Measurements from ENCODE around the gene SNX21.
"Not testable (repeated sequence)": the region's sequence is repeated elsewhere in the genome, so short reads cannot be mapped to it uniquely, and the experiment has no call there.

Gene SNX21, protein sequence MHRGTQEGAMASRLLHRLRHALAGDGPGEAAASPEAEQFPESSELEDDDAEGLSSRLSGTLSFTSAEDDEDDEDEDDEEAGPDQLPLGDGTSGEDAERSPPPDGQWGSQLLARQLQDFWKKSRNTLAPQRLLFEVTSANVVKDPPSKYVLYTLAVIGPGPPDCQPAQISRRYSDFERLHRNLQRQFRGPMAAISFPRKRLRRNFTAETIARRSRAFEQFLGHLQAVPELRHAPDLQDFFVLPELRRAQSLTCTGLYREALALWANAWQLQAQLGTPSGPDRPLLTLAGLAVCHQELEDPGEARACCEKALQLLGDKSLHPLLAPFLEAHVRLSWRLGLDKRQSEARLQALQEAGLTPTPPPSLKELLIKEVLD

DNA sequence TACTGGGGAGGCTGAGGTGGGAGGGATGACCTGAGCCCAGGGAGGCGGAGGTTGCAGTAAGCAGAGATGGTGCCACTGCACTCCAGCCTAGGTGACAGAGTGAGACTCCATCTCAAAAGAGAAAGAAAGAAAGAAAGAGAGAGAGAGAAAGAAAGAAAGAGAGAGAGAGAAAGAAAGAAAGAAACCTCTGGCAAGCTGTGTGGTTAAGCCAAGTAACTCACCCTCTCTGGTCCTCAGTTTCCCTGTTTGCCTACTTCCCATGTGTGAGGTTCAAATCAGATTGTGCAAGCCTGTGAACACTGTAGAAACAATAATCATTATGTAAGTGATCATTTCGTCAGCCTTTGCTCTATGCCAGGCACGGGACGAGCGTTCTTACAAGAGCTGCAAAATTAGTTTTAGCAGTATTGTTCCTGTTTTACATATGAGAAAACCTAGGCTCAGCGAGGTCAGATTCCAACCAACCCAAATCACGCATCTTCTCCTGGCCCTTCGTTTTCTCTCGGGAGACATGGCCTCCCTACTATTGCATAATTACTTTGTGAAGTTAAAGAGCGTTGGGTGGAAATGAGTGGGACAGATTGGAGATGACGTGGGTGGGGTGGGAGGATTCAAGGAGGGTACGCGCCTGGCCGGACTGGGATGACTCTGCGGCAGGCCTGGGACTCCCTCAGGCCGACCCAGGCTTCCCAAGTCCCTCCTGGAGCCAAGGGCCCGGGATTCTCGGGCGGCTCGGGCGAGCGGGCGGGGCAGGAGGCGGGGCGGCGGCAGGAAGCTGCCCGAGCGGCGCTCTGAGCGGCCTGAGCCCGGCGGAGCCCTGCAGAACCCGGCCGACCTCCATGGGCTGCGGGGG lies at the start of gene SNX21:
TSS of gene SNX21 (plus strand) at position 770 of the 853 bp plus-strand sequence. CDS start 121 bp downstream, outside the sequence.
- no peak for DNase-seq

DNA sequence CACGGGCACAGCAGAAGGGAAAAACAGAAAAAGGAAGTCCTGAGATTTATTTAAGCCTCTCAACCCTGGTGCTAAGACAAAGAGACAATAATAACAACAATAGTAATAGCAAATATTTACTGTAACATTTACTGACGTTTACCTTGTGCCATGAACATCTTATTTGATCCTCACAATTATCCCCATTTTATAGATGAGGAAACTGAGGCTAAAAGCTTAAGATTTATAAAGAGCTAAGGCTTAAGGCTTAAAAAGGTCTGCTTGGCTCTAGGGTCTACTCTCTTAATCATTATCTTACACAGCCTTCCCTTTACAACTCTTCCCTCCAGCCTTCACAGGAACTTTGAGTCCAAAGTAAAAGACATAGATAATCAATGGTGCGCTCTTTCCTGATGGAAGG lies 45.2 kb upstream of the SNX21 start:
- no peak for DNase-seq

DNA sequence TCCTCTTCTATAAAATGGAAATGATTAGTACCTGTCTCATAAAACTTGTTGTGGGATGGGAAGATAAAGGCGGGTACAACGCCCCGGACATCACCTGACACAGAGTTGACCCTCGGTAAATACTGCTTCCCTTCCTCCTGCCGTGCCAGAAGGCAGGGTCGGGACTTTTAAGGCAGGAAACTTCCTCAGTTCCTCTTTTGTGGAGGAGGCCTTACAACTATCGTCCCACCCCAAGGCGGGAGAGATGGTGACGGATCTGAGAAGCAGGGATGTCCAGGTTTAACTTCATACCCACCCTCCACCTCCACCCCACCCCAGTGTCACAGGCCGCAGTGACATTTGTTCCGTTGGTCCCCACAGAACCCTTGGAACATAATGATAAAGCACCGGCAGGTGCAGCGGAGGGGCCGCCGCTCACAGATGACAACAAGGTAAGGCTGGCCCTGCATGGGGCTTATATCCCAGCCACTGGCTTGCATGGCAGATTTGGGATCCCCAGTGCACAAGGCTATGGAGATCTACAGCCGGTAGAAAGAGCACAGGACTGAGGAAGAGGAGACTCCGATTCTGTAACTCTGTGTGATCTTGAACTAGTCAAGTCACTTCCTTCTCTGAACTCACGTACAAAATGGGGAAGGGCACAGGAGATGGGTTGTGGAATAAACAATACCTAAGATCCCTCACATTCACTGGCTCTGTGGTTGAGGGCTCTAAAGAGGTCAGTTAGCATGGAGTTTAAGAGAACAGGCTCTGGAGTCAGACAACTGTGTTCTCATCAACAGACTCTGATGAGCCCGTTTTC lies 41.1 kb upstream of the SNX21 start:
- DNase-seq = no peak

DNA sequence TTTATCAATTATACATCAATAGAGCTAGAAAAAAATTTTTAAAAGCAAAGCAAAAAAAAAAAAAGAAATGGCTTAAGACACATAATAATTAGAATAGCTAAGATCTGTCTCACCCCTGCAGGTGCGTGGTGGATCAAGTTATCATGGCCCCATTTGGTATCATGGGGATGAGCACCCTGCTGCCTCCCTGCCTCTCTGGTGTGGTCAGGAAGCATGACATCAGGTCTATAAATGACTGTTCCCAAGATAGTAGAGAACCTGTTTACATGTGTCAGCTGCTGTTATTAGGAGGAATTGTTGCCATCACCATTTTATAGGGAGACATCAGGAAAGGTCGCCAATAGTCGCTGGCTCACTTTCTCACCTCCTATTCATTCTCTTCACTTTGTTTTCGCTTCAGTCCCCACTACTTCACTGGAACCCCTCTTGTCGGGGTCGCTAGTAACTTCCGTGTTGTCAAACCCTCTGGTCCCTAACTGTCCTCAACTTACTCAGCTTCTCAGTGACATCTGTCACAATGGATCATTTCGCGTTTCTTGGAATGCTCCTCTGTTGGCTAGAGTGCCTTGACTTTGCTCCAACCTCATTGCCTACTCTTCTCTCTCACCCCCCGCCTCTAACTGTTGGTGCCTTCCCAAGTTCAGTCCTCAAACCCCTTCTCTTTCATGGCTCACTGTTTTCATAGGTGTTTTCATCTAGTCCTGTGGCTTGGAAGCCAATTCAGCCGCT lies 37.1 kb upstream of the SNX21 start:
- no peak for DNase-seq

DNA sequence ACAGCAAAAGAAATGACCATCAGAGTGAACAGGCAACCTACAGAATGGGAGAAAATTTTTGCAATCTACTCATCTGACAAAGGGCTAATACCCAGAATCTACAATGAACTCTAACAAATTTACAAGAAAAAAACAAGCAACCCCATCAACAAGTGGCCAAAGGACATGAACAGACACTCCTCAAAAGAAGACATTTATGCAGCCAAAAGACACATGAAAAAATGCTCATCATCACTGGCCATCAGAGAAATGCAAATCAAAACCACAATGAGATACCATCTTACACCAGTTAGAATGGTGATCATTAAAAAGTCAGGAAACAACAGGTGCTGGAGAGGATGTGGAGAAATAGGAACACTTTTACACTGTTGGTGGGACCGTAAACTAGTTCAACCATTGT lies 36.1 kb upstream of the SNX21 start:
- DNase-seq = not testable (repeated sequence)

DNA sequence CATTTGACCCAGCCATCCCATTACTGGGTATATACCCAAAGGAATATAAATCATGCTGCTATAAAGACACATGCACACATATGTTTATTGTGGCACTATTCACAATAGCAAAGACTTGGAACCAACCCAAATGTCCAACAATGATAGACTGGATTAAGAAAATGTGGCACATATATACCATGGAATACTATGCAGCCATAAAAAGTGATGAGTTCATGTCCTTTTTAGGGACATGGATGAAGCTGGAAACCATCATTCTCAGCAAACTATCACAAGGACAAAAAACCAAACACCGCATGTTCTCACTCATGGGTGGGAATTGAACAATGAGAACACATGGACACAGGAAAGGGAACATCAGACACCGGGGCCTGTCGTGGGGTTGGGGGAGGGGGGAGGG lies 35.6 kb upstream of the SNX21 start:
- DNase-seq = not testable (repeated sequence)

DNA sequence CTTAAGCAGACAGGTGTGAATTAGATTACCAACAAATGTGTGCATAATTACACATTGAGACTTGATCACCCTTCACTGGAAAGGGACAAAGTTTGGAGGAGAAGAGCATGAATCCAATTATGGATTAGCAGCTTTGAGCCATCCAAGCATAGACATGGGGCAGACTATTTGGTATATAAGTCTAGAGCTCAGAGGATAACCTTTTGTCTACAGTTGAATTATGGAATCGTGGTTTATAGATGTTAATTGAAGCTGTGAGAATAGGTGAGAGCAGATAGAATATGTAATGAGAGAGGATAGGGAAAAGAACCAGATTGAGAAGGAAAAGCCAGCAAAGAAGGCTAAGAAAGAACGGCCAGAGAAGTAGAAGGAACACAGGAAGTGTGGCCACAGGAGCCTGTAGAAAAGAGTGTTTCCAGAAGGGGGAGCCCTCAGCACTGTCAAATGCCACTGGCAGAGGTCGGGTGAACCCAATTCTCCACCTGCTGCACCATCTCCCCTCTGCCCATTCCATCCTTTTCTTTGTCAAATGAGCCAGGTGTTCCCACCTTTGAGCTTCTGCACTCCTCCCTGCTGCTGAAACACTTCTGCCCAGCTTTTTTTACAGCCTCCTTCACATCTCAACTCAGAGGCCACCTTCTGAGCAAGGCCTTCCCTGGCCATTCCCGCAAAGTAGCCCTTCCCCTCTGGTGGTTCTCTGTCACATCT lies 34.5 kb upstream of the SNX21 start:
- DNase-seq = no peak

DNA sequence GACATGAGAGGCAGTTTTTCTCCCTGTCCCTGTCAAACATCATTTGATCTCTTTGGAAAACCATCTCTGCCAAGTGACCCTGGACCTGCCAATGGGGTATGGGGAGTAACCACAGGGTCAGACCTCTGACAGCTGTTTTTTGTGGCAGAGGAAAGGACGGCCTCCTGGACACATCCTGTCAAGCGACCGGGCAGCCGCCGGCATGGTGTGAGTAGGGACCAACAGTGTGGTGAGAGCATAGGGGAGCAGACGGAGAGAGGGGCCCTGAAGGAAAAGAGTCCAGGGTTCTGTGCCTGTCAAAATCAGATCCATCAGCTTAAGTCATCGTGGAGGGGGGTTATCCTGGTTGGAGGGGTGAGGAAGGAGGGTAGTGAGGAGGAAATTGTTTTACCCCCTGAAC lies 31.7 kb upstream of the SNX21 start:
- DNase-seq = no peak

DNA sequence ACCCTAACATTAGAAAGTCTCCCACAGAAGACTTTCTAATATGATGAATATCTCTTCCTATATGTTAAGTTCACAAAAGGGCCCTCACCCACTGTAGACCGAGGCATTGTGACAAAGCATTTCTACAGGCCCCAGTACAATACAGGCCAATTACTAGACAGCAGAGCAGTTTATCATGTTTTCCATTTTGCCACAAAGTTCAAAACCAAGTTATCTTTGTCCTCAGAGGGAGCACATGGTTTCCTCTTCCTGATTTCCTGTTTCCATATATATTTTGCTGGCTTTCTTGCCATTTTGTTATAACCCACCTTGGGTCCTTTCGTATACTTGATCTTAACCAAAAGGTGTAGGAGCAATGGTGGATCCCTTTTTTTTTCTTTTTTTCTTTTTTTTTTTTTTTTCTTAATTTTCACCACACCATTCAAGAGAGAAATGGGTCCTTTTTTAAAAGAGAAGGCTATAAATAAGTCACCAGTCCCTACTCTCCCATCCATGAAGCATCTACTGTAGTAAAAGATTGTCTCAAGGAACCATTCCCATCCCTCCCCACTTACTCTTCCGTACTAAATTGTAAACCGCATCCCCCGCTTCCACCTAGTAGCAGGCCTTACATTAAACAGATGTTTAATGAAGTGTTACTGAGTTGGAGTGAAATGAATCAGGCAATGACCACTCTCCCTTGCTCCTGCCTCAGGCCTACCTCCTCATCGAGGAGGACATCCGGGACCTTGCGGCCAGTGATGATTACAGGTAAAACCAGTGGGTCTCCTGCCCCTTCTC lies 23.2 kb upstream of the SNX21 start:
- no peak for DNase-seq

DNA sequence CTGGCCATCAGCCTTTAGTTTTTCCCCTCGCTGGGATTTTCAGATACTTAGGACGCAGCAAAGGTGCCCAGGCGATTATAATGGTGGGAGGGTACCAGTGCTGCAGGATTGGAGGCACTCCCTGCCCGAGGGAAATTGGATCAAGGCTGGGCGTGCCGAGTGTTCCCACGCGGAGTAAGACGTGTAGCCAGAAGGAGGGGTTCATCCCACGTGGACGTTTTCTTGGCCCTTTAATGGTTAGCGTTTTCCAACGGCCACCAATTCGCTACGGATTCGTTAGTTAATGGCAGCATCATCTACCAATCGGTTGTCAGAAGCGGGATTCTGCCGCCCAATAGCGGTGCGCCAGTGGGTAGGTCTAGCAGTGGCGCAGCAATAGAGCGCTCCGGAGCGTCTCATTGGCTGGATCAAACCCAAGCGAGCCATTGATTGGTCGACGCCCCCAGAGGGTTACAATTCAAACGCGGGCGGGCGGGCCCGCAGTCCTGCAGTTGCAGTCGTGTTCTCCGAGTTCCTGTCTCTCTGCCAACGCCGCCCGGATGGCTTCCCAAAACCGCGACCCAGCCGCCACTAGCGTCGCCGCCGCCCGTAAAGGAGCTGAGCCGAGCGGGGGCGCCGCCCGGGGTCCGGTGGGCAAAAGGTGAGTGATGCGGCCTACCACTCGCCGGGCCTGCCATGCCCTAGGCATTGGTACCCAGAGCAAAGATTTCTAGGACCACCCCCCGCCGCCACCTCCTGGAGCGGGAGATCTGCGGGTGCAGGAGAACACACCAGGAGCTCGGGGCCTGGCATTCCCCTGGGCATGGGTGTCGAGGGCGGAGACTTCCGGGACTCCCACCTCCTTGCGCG lies 21.2 kb upstream of the SNX21 start, which contains the start of gene UBE2C:
TSS of gene UBE2C (plus strand) at position 488 of the 849 bp plus-strand sequence. CDS start at position 540, 52 bp downstream.
- peak; percentile 95 for DNase-seq

DNA sequence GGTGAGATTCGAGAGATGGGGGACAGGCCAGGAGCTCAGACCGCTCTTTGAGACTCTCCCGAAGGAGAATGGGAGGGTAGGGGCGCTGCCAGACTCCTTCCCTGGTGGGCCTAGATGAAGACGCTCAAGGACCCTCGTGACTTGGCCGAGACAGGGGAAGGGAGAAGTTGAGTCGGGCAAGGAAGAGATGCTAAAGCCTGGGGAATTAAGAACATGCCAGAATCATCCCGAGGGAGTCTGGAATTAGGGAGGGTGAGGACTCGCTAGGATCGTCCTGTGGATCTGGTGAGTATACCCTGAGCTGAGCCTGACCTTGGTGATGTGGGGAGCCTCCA lies 20.6 kb upstream of the SNX21 start:
- DNase-seq = no peak

DNA sequence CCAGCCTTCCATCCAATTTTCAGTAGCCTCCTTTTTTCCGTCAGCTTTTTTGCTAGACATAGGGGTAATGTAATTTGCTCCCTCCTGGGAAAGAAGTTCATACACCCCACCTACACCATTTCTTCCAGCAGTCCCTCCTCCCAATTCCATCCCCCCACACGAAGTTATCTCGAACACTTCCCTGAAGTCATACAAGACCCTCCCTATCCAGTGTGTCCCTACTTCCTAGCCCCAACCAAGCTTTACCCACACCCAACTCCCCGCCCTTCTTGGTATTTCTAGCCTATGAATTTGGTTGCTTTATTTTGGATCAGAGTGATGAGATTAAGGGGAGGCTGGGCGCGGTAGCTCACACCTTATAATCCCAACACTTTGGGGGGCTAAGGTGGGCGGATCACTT lies 20.1 kb upstream of the SNX21 start:
- no peak for DNase-seq

DNA sequence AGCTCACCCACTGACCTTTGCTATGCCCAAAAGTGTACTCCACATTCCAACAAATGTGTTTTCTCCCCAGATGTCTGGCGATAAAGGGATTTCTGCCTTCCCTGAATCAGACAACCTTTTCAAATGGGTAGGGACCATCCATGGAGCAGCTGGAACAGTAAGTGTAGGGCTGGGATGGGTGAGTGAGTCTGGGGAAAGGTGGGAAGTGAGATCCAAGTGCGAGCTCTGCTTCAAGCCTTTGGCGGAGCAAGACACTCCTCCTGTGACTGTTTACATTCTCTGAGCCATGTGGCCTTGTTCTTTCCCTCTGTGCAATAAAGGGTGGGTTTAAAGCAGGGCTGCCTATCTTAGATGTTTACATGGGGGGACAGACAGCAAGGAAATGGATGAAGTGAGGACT lies 19.3 kb upstream of the SNX21 start:
- no peak for DNase-seq

DNA sequence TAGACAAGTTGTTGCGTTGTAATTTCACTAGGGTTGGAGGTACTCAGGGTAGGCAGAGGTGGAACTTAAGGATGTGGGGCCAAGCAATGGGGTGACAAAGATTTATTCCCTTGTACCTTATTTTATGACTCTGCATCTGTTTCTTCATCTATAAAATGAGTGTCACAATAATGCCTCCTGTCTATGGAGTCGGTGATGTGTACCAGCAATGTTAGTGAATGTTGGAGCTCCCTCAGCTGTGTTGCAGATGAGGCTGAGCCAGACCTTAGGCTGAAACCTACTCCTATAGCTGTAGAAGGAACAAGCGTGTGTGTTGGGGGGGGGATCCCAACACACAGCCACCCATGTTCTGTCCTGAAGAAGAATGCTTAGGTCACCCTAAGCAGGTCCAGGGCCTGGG lies 16.6 kb upstream of the SNX21 start:
- DNase-seq = no peak

DNA sequence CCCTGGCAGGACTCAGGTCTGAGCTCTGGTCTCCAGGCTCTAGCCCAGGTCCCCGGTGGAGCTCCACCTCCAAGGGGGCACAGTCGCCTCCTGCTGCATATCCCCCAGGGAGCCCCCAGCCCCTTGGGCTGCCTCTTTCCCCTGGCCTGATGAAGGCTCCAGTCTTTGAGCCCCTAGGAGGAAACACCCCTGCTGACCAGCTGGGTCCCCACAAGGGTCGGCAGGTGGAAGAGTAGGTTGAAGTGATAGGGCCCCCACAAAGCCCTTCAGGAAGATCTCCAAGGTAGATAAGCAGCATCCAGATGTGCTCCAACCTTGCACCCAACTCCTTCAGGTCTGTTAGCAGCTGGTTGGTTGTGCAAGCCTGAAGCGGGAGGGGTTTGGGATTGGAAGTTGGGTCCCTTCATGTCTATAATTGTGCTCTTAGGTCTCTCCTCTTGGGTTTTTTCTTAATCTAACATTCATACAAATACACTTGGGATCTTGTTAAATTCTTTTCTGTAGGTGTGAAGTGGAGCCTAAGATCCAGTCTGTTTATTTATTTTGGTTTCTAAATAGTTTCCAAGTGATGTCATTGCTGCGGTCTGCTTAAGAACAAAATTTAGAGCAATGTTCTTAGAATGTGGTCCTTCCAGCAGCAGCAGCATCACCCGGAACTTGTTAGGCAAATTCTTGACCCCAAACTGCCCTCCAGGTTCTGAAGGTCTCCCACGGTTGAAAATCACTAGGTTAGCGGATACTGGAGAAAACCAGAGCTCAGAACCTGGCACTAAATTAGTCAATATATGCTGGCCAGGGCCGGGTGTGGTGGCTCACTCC lies 16.0 kb upstream of the SNX21 start:
- DNase-seq = no peak

DNA sequence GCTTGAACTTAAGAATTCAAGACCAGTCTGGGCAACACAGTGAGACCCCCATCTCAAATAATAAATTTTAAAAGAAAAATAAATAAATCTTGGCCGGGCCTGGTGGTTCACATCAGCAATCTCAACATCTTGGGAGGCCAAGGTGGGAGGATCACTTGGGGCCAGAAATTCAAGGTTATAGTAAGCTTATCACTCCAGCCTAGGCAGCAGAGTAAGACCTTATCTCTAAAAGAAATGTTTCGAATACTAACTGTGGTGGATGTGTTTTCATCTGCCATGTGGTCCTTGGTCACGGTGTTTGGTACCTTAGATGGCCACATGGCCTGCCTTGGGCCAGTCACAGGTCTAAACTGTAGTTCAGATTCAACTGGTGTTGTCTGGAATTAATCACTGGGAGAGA lies 15.4 kb upstream of the SNX21 start:
- DNase-seq = no peak

DNA sequence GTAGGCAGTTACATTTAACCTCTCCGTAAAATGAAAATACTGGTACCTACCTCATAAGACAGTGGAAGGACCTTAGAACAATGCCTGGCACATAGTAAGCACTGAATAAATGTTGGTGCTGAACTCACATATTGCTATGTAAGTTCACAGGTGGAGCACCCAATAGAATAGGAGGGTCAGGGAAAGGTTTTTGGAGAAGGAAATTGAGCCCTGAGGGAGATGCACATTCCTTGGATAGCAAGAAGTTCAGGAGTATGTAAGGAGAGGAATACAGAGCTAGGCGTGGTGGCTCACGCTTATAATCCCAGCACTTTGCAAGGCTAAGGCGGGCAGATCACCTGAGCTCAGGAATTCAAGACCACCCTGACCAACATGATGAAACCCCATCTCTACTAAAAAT lies 14.1 kb upstream of the SNX21 start:
- no peak for DNase-seq

DNA sequence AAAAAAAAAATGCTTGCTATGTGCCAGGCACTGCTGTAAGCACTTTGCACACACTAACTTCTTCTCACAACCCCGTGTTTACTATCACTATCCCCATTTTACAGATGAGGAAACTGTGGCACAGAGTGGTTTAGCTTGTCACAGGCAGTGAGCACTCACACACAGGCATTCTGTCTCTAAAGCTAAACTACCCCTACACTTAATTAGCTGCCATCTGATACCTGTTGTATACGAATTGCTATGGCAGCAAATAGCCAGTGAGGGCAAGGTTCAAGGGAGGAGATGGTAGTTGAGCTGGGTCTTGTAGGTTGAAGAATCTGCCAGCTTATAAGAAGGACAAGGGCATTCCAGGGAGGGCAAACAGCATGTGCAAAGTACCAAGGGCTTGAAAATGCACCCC lies 11.7 kb upstream of the SNX21 start:
- no peak for DNase-seq

DNA sequence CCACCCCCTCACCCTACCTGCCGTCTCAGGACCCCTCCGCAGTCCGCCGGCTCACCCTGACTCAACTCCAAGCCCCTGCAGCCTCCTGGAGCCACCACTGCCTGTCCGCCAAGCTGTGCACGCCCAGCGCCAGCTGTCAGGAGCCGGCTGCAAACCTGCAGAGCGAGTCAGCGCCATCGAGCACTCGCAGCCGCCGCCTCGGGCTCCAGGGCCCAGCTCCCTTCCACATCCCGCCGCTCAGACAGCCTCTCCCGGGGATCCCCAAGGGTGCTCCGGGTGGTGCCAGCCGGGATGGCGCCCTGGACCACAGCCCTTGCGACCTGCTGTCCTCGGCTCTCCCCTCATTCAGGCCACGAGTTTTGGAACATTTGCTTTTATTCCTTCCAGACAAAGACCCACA lies 10.7 kb upstream of the SNX21 start:
- no peak for DNase-seq

All from NCI-H187 treated with DMSO at 0.1 percent for 48 hours (cell line).